ENCODE data around the gene KCNT1.

DNA sequence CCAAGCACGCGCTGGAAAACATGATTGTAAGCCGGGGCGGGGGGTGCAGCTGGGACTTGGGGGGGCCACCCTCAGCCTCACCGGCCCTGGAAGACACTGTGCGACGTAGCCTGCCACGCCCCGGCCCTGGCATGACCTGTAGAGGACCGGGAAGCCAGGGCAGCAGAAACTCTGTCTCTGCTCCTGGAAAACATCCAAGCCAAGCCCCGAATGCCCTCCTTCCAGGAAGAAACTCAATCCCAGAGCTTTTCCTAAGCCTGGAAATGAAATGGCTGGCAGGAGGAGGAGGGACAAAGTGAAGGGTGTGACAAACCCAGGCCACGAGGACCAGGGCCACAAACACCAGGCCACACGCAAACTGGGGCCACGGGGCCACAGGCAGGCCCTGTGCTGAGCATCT, 55.4 kb downstream of the KCNT1 start:
- TF ChIP-seq, protein P1, sequence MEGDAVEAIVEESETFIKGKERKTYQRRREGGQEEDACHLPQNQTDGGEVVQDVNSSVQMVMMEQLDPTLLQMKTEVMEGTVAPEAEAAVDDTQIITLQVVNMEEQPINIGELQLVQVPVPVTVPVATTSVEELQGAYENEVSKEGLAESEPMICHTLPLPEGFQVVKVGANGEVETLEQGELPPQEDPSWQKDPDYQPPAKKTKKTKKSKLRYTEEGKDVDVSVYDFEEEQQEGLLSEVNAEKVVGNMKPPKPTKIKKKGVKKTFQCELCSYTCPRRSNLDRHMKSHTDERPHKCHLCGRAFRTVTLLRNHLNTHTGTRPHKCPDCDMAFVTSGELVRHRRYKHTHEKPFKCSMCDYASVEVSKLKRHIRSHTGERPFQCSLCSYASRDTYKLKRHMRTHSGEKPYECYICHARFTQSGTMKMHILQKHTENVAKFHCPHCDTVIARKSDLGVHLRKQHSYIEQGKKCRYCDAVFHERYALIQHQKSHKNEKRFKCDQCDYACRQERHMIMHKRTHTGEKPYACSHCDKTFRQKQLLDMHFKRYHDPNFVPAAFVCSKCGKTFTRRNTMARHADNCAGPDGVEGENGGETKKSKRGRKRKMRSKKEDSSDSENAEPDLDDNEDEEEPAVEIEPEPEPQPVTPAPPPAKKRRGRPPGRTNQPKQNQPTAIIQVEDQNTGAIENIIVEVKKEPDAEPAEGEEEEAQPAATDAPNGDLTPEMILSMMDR (IDR thresholded peaks at IDR 0.05) = no peak
- no peak for TF ChIP-seq POLR2A (IDR thresholded peaks at IDR 0.05)
